GM21737 (cell line): ENCODE results near the gene CARM1.
"Not testable (repeated sequence)": the region's sequence is repeated elsewhere in the genome, so short reads cannot be mapped to it uniquely, and the experiment has no call there.

ENCODE experiments used
- ATAC-seq: cut with Tn5 transposase; IDR thresholded peaks from one replicate; pipeline ENCODE4 v1.9.1; 2021; ENCODE audit warnings: mild to moderate bottlenecking, moderate library complexity; ENCODE audit not compliant: unreplicated experiment

The CARM1 gene

GRCh38 chr19:10846500-10847202 lies 24.7 kb upstream of the CARM1 start:
- no peak for ATAC-seq

GRCh38 chr19:10848230-10848856 lies 23.0 kb upstream of the CARM1 start, which contains the start of gene C19orf38:
TSS of gene C19orf38 (plus strand) at chr19:10848415. CDS start at chr19:10848509, 94 bp downstream.
- no peak for ATAC-seq

GRCh38 chr19:10850631-10851030 lies 20.7 kb upstream of the CARM1 start:
- no peak for ATAC-seq

DNA sequence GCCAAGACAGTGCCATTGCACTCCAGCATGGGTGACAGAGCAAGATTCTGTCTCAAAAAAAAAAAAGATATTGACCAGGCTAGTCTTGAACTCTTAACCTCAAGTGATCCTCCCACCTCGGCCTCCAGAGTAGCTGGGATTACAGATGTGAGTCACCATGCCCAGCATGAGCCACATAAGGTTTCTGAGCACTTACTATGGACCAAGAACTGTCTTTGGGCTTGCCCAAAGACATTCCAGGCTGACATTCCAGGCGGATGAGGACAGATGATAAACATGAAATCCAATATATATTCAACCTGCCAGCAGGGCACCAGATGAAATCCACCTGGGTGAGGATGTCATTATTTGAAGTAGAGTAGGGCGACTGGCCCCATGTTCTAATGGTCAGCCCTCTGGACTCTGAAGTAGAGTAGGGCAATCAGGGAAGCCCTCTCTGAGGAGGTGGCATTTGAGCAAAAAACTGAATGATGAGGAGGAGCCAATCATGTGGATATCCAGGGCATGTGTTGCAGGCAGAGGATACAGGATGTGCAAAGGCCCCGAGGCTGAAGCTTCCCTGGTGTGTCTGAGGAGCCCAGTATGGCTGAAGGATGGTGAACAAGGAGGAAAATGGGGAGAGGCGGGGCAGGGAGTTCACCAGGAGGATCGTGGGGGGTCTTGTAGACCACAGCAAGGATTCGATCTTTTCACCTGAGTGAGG lies 19.1 kb upstream of the CARM1 start:
- no peak for ATAC-seq

DNA sequence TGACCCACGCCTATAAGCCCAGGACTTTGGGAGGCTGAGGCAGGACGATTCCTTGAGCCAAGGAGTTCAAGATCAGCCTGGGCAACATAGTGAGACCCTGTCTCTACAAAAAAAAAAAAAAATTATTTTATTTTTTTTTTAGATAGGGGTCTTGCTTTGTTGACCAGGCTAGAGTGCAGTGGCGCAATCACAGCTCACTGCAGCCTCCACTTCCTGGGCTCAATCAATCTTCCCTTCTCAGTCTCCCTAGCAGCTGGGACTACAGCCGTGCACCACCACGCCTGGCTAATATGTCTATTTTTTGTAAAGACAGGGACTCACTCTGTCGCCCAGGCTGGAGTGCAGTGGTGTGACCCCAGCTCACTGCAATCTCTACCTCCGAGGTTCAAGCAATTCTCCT lies 18.4 kb upstream of the CARM1 start:
- no peak for ATAC-seq

- no peak for ATAC-seq
Measured at GRCh38 chr19:10854350-10855089, 16.8 kb upstream of the CARM1 start.

DNA sequence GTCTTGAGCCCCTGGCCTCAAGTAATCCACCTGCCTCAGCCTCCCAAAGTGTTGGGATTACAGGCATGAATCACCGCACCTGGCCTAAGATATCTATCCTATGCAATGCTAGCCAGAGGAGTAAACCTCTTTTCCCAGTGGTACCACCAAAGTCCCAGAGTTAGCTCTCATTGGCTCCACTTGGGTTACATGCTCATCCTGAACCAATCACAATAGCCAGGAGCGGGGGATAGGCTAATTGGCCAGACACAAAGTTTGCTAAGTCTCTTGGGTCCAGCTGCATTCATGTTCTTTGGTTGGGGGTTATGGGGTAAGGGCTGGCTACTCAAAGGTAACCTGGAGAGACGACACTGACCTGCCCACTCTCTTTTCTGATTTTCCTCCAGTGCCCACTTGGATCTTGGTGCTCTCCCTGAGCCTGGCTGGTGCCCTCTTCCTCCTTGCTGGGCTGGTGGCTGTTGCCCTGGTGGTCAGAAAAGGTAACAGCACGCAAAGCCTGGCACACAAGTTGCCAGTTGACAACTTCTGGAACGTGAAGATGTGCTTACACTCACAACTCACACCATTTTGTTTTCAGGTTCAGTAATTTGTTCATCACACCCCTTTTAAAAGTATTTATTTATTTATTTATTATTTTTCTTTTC lies 15.4 kb upstream of the CARM1 start:
- ATAC-seq, result no peak

GRCh38 chr19:10856899-10857298 lies 14.5 kb upstream of the CARM1 start:
- ATAC-seq, result not testable (repeated sequence)

DNA sequence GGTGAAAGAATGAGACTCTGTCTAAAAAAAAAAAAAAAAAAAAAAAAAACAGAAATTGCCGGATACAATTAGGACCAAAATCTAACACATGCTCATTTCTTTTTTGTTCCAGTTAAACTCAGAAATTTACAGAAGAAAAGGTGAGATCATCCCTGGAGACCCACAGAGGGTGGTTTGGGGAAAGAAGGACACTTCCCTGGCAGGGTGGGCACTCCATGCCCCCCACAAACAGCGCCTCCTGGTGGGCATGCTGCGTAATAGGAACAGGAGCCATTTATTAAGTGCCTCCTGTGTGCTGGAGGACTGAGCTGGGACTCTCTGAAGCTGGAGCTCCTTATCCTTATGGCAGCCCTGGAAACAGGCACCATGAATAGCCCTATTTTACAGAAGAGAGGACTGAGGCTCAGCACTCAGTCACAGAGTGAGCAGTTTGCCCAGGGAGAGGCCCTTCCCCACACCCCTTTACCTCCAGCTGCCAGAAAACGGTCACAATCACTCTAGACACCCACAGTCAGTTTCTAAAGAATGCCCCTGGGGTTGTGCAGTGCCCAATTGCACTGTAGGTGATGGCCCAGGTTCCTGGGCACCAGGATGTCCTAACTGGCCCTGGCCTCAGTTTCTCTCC lies 13.0 kb upstream of the CARM1 start:
- no peak for ATAC-seq

DNA sequence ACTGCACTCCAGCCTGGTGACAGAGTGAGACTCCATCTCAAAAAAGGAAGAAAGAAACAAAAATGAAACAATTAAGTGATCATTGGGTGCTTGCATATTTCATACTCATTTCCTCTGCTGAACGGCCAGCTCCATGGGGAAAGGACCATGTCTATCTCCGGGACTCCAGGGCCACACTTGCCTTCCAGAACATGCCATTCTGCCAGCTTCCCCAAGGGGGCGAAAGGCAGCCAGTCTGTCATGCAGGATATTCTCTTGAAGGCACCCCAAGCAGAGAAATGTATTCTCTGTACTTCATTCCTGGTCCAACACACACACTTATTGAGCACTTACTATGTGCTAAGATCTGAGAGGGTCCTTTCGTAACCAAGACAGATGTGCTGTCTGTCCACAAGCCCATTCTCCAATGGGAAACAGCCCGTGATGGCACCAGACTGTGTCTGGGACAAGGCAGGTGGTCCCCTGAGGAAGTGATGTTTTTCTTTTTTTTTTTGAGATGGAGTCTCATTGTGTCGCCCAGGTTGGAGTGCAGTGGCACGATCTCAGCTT lies 10.2 kb upstream of the CARM1 start:
- no peak for ATAC-seq

GRCh38 chr19:10862561-10863106 lies 8.7 kb upstream of the CARM1 start:
- ATAC-seq, result no peak

- ATAC-seq, result no peak
Measured at GRCh38 chr19:10863107-10863717, 8.1 kb upstream of the CARM1 start.

DNA sequence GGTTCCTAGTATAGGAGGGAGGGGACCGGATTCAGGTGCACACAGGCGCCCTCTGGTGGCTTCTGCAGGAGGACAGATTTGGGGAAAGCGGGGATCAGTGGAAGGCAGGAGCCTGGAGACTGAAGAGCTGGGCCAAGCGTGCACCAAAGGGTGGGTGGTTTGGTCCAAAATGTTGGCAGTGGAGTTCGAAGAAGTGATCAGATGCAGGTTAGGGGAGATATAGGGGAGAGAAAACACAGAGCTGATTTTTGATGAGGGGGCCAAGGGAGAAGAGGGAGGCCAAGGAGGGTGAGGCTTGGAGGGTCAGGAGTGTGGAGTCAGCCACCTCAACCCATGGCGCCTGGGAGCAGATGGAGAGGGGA lies 6.8 kb upstream of the CARM1 start:
- ATAC-seq, result no peak

DNA sequence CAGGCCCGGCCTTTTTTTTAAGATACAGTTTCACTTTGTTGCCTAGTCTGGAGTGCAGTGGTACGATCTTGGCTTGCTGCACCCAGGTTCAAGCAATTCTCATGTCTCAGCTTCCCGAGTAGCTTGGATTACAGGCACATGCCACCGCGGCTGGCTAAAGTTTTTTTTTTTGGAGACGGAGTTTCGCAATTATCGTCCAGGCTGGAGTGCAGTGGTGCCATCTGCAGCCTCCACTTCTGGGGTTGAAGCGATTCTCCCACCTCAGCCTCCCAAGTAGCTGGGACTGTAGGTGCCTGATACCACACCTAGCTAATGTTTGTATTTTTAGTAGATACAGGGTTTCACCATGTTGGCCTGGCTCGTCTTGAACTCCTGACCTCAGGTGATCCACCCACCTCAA lies 4.9 kb upstream of the CARM1 start:
- no peak for ATAC-seq

- no peak for ATAC-seq
Measured at GRCh38 chr19:10868872-10869547, 2.3 kb upstream of the CARM1 start.

- ATAC-seq, result not testable (repeated sequence)
Measured at GRCh38 chr19:10869872-10870311, 1.5 kb upstream of the CARM1 start.

- ATAC-seq, result no peak
Measured at GRCh38 chr19:10870501-10870954, 825 bp upstream of the CARM1 start.

DNA sequence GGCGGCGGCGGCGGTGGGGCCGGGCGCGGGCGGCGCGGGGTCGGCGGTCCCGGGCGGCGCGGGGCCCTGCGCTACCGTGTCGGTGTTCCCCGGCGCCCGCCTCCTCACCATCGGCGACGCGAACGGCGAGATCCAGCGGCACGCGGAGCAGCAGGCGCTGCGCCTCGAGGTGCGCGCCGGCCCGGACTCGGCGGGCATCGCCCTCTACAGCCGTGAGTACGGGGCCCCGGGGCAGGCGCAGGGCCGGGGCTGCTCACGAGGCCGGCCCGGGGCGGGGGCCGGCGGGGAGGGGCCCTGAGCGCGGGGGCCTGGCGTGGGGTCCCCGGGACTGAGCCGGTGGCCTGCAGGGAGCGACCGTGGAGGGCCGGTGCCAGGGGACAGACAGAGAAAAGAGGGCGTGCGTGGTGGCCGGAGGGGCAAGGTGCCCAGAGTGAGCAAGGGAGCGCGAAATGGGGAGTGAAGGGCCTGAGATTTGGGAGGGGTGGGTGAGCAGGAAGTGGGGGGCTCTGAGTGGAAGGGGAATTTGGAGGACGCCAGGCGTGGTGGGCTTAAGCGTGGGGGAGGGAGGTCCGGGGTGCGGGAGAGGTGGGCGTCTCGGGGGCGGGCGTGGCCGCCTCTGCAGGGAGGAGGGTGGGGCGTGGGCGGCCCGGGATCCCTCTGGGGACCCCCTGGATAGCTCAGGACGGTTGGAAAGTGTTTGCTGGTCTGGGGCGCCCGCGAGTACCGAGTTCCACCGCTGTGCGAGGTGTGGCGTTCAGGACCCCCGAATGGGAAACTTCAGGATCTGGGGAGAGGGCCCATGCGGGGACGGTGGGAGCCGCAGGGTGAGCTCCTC lies 575 bp downstream of the CARM1 start:
- ATAC-seq, result peak; percentile 3
